ENCODE data around the gene FAM120A.

Gene FAM120A

GRCh38 chr9:93585259-93585658 is 133.8 kb downstream of the FAM120A start:
- DNase-seq = no peak
- Histone ChIP-seq H3K79me1 (replicated peaks; ENCODE audit: low read length, poor library complexity, severe bottlenecking) (peaks cover 47% of the 10 kb centered on the region), H3K4me3 (ENCODE audit: insufficient read depth in 1 of 2, low read depth in 1 of 2, low read length in 2 of 2) (no peak overlapping the region), H3K4ac (ENCODE audit: low read depth in 1 of 2, low read length in 2 of 2) (no peak overlapping the region), H3K9me3 (ENCODE audit: control insufficient read depth, low read length) (peaks cover 16% of the 10 kb centered on the region), H2AFZ (ENCODE audit: low read depth, low read length) (no peak overlapping the region), H3K23ac (ENCODE audit: low read length in 2 of 2) (no peak overlapping the region), H3K14ac (ENCODE audit: low read length in 2 of 2) (no peak overlapping the region), H4K91ac (ENCODE audit: low read length) (no peak overlapping the region), H2BK12ac (ENCODE audit: low read length in 2 of 2) (no peak overlapping the region), H3K36me3 (ENCODE audit: control insufficient read depth in 1 of 2, insufficient read depth in 2 of 2, low read depth in 1 of 2, low read length in 2 of 2) (peaks cover 0 to 12% of the 10 kb centered on the region in 2 experiments), H3K18ac (ENCODE audit: low read depth in 1 of 2, low read length in 2 of 2) (no peak overlapping the region), H2AK5ac (ENCODE audit: low read length, severe bottlenecking) (no peak overlapping the region), H4K8ac (ENCODE audit: low read length) (no peak overlapping the region), H3K27me3 (ENCODE audit: control insufficient read depth in 1 of 2, insufficient read depth in 1 of 2, low read length in 2 of 2) (no peaks in the 10 kb centered on the region), H2BK15ac (ENCODE audit: low read depth, poor library complexity, severe bottlenecking) (no peak overlapping the region), H3K27ac (ENCODE audit: low read length, poor library complexity, severe bottlenecking) (no peak overlapping the region), H3K9ac (ENCODE audit: low read length) (no peak overlapping the region), H3K4me2 (ENCODE audit: low read length, poor library complexity, severe bottlenecking) (no peak overlapping the region), H2BK5ac (ENCODE audit: low read depth, low read length, poor library complexity, severe bottlenecking) (no peak overlapping the region), H3K4me1 (ENCODE audit: control insufficient read depth, insufficient read depth, low read depth, low read length) (peaks cover 31% of the 10 kb centered on the region), H2BK120ac (ENCODE audit: low read depth, low read length) (no peak overlapping the region)
- WGBS = 97% methylated on average over 4 of the region's 4 CpGs

GRCh38 chr9:93585695-93586094 is 134.2 kb downstream of the FAM120A start:
- Histone ChIP-seq H3K4me2 (ENCODE audit: low read length, poor library complexity, severe bottlenecking) (no peak overlapping the region), H3K4me1 (ENCODE audit: control insufficient read depth, insufficient read depth, low read depth, low read length) (peaks cover 31% of the 10 kb centered on the region), H2BK12ac (ENCODE audit: low read length in 2 of 2) (no peak overlapping the region), H2AK5ac (ENCODE audit: low read length, severe bottlenecking) (no peak overlapping the region), H4K91ac (ENCODE audit: low read length) (no peak overlapping the region), H3K4ac (ENCODE audit: low read depth in 1 of 2, low read length in 2 of 2) (no peak overlapping the region), H4K8ac (ENCODE audit: low read length) (no peak overlapping the region), H2BK5ac (ENCODE audit: low read depth, low read length, poor library complexity, severe bottlenecking) (no peak overlapping the region), H3K27me3 (ENCODE audit: control insufficient read depth in 1 of 2, insufficient read depth in 1 of 2, low read length in 2 of 2) (no peaks in the 10 kb centered on the region), H3K14ac (ENCODE audit: low read length in 2 of 2) (no peak overlapping the region), H3K27ac (ENCODE audit: low read length, poor library complexity, severe bottlenecking) (no peak overlapping the region), H3K9me3 (ENCODE audit: control insufficient read depth, low read length) (peaks cover 16% of the 10 kb centered on the region), H3K36me3 (ENCODE audit: control insufficient read depth in 1 of 2, insufficient read depth in 2 of 2, low read depth in 1 of 2, low read length in 2 of 2) (peaks cover 0 to 11% of the 10 kb centered on the region in 2 experiments), H2AFZ (ENCODE audit: low read depth, low read length) (no peak overlapping the region), H3K23ac (ENCODE audit: low read length in 2 of 2) (no peak overlapping the region), H3K9ac (ENCODE audit: low read length) (no peak overlapping the region), H3K18ac (ENCODE audit: low read depth in 1 of 2, low read length in 2 of 2) (no peak overlapping the region), H3K79me1 (replicated peaks; ENCODE audit: low read length, poor library complexity, severe bottlenecking) (peaks cover 48% of the 10 kb centered on the region), H3K4me3 (ENCODE audit: insufficient read depth in 1 of 2, low read depth in 1 of 2, low read length in 2 of 2) (no peak overlapping the region), H2BK120ac (ENCODE audit: low read depth, low read length) (no peak overlapping the region), H2BK15ac (ENCODE audit: low read depth, poor library complexity, severe bottlenecking) (no peak overlapping the region)
- DNase-seq = no peak
- 96% methylated on average over 4 of the region's 4 CpGs for WGBS

GRCh38 chr9:93586290-93587057 is 135.0 kb downstream of the FAM120A start:
- H4K91ac ChIP-seq (ENCODE audit: low read length) = no peak overlapping the region
- peaks cover 16% of the 10 kb centered on the region for H3K9me3 ChIP-seq (ENCODE audit: control insufficient read depth, low read length)
- H3K4ac ChIP-seq (ENCODE audit: low read depth in 1 of 2, low read length in 2 of 2) = no peak overlapping the region
- H2AFZ ChIP-seq (ENCODE audit: low read depth, low read length) = no peak overlapping the region
- H2BK15ac ChIP-seq (ENCODE audit: low read depth, poor library complexity, severe bottlenecking) = no peak overlapping the region
- H3K4me3 ChIP-seq (ENCODE audit: insufficient read depth in 1 of 2, low read depth in 1 of 2, low read length in 2 of 2) = no peak overlapping the region
- no peak for DNase-seq
- no peaks in the 10 kb centered on the region for H3K27me3 ChIP-seq (ENCODE audit: control insufficient read depth in 1 of 2, insufficient read depth in 1 of 2, low read length in 2 of 2)
- H3K14ac ChIP-seq (ENCODE audit: low read length in 2 of 2) = no peak overlapping the region
- H3K9ac ChIP-seq (ENCODE audit: low read length) = no peak overlapping the region
- no peak overlapping the region for H4K8ac ChIP-seq (ENCODE audit: low read length)
- H2BK5ac ChIP-seq (ENCODE audit: low read depth, low read length, poor library complexity, severe bottlenecking) = no peak overlapping the region
- H3K18ac ChIP-seq (ENCODE audit: low read depth in 1 of 2, low read length in 2 of 2) = no peak overlapping the region
- 93% methylated on average over 13 of the region's 13 CpGs for WGBS
- H3K4me2 ChIP-seq (ENCODE audit: low read length, poor library complexity, severe bottlenecking) = no peak overlapping the region
- H3K27ac ChIP-seq (ENCODE audit: low read length, poor library complexity, severe bottlenecking) = no peak overlapping the region
- H3K4me1 ChIP-seq (ENCODE audit: control insufficient read depth, insufficient read depth, low read depth, low read length) = peaks cover 32% of the 10 kb centered on the region
- H3K23ac ChIP-seq (ENCODE audit: low read length in 2 of 2) = no peak overlapping the region
- peaks cover 50% of the 10 kb centered on the region for H3K79me1 ChIP-seq (replicated peaks; ENCODE audit: low read length, poor library complexity, severe bottlenecking)
- H2BK12ac ChIP-seq (ENCODE audit: low read length in 2 of 2) = no peak overlapping the region
- H2BK120ac ChIP-seq (ENCODE audit: low read depth, low read length) = no peak overlapping the region
- H2AK5ac ChIP-seq (ENCODE audit: low read length, severe bottlenecking) = no peak overlapping the region
- peaks cover 0 to 13% of the 10 kb centered on the region in 2 experiments for H3K36me3 ChIP-seq (ENCODE audit: control insufficient read depth in 1 of 2, insufficient read depth in 2 of 2, low read depth in 1 of 2, low read length in 2 of 2)

- no peak overlapping the region for H3K9ac ChIP-seq (ENCODE audit: low read length)
- no peak overlapping the region for H3K14ac ChIP-seq (ENCODE audit: low read length in 2 of 2)
- no peak overlapping the region for H3K23ac ChIP-seq (ENCODE audit: low read length in 2 of 2)
- H3K18ac ChIP-seq (ENCODE audit: low read depth in 1 of 2, low read length in 2 of 2) = no peak overlapping the region
- H3K4ac ChIP-seq (ENCODE audit: low read depth in 1 of 2, low read length in 2 of 2) = no peak overlapping the region
- H3K36me3 ChIP-seq (ENCODE audit: control insufficient read depth in 1 of 2, insufficient read depth in 2 of 2, low read depth in 1 of 2, low read length in 2 of 2) = peaks cover 0 to 18% of the 10 kb centered on the region in 2 experiments
- H4K8ac ChIP-seq (ENCODE audit: low read length) = no peak overlapping the region
- H2AFZ ChIP-seq (ENCODE audit: low read depth, low read length) = no peak overlapping the region
- over 99% methylated on average over 7 of the region's 7 CpGs for WGBS
- no peak overlapping the region for H2AK5ac ChIP-seq (ENCODE audit: low read length, severe bottlenecking)
- no peak overlapping the region for H4K91ac ChIP-seq (ENCODE audit: low read length)
- peaks cover 28% of the 10 kb centered on the region for H3K4me1 ChIP-seq (ENCODE audit: control insufficient read depth, insufficient read depth, low read depth, low read length)
- peaks cover 16% of the 10 kb centered on the region for H3K9me3 ChIP-seq (ENCODE audit: control insufficient read depth, low read length)
- H3K27me3 ChIP-seq (ENCODE audit: control insufficient read depth in 1 of 2, insufficient read depth in 1 of 2, low read length in 2 of 2) = no peaks in the 10 kb centered on the region
- H3K4me3 ChIP-seq (ENCODE audit: insufficient read depth in 1 of 2, low read depth in 1 of 2, low read length in 2 of 2) = no peak overlapping the region
- no peak overlapping the region for H2BK120ac ChIP-seq (ENCODE audit: low read depth, low read length)
- no peak overlapping the region for H3K4me2 ChIP-seq (ENCODE audit: low read length, poor library complexity, severe bottlenecking)
- H2BK15ac ChIP-seq (ENCODE audit: low read depth, poor library complexity, severe bottlenecking) = no peak overlapping the region
- peaks cover 49% of the 10 kb centered on the region for H3K79me1 ChIP-seq (replicated peaks; ENCODE audit: low read length, poor library complexity, severe bottlenecking)
- no peak overlapping the region for H2BK5ac ChIP-seq (ENCODE audit: low read depth, low read length, poor library complexity, severe bottlenecking)
- no peak overlapping the region for H3K27ac ChIP-seq (ENCODE audit: low read length, poor library complexity, severe bottlenecking)
- H2BK12ac ChIP-seq (ENCODE audit: low read length in 2 of 2) = no peak overlapping the region
- DNase-seq = no peak
These were observed 135.8 kb downstream of the FAM120A start for GRCh38 chr9:93587284-93587650.
